PC-3 (cell line): ENCODE results near the gene PDX1. TPM values are rescaled to one million over a fixed set of nuclear protein-coding genes. Genes with fewer than 3 reads are reported as not detected.

Experiments used
- ATAC-seq: fragments of 200-7000 bp; cut with Tn5 transposase; 2 replicates; pipeline ENCODE4 v1.9.1; 2020; ENCODE audit warnings: mild to moderate bottlenecking, moderate library complexity
- BruUV-seq: library from RNA; stranded (reverse); fragments of 400-500 nt; replicated peaks from 2 replicates; lab custom pipeline; 2021; lab: Mats Ljungman, UMichigan
- CTCF ChIA-PET: fragments of 300-600 bp; sonication (Branson Sonifier 250); formaldehyde crosslinking; loops from one replicate; lab custom pipeline; 2022; ENCODE audit warnings: antibody characterized with exemption; lab: Charles Lee
- POLR2A ChIA-PET: fragments of 300-600 bp; sonication (Branson Sonifier 250); formaldehyde crosslinking; loops from one replicate; lab custom pipeline; 2022; ENCODE audit warnings: antibody characterized with exemption; ENCODE audit not compliant: unreplicated experiment; lab: Charles Lee
- DNase-seq: peaks from one replicate; pipeline ENCODE4 v3.0.0-alpha.2; 2015
- H2AFZ ChIP-seq: fragments of 300-600 bp; sonication (generic); 2 replicates; pipeline ENCODE4 v1.6.0; 2016; ENCODE audit warnings: antibody characterized with exemption, low read length
- H3F3A ChIP-seq: fragments of 300-600 bp; sonication (generic); one replicate; pipeline ENCODE4 v1.6.0; 2017; ENCODE audit warnings: antibody characterized with exemption, low read length, control low read depth, mild to moderate bottlenecking; ENCODE audit not compliant: unreplicated experiment
- H3K27ac ChIP-seq: fragments of 300-600 bp; sonication (generic); 2 replicates; pipeline ENCODE4 v1.5.1; 2016; ENCODE audit warnings: mild to moderate bottlenecking, low read length
- H3K27me3 ChIP-seq: fragments of 300-600 bp; sonication (generic); 2 replicates; pipeline ENCODE4 v1.6.1; 2016; ENCODE audit warnings: low read length, mixed read lengths
- H3K36me3 ChIP-seq: fragments of 300-600 bp; sonication (generic); 2 replicates; pipeline ENCODE4 v1.6.1; 2016; ENCODE audit warnings: low read depth, mixed run types, low read length, mixed read lengths
- H3K4me1 ChIP-seq: fragments of 300-600 bp; sonication (generic); 2 replicates; pipeline ENCODE4 v1.5.1; 2016; ENCODE audit warnings: low read length; ENCODE audit not compliant: insufficient read depth
- H3K4me2 ChIP-seq: fragments of 300-600 bp; sonication (generic); 2 replicates; pipeline ENCODE4 v1.6.0; 2016; ENCODE audit warnings: low read length
- H3K4me3 ChIP-seq: fragments of 300-600 bp; sonication (generic); 2 replicates; pipeline ENCODE4 v1.5.1; 2016; ENCODE audit warnings: mild to moderate bottlenecking, low read length, mixed read lengths
- H3K79me2 ChIP-seq: fragments of 300-600 bp; sonication (generic); 2 replicates; pipeline ENCODE4 v1.6.1; 2017; ENCODE audit warnings: low read length, mixed read lengths
- H3K9ac ChIP-seq: fragments of 300-600 bp; sonication (generic); 2 replicates; pipeline ENCODE4 v1.6.0; 2016; ENCODE audit warnings: mild to moderate bottlenecking, low read length
- H3K9me2 ChIP-seq: fragments of 300-600 bp; sonication (generic); replicated peaks from 2 replicates; pipeline ENCODE4 v1.6.1; 2016; ENCODE audit warnings: mixed run types, low read length, mixed read lengths
- H3K9me3 ChIP-seq: fragments of 300-600 bp; sonication (generic); 2 replicates; pipeline ENCODE4 v1.6.1; 2016; ENCODE audit warnings: low read length, mixed read lengths
- H4K20me1 ChIP-seq: fragments of 300-600 bp; sonication (generic); 2 replicates; pipeline ENCODE4 v1.6.1; 2016; ENCODE audit warnings: low read length, mixed read lengths
- CTCF ChIP-seq: fragments of 300-600 bp; sonication (generic); conservative IDR thresholded peaks from 2 replicates; pipeline ENCODE4 v1.5.1; 2017; ENCODE audit warnings: antibody characterized with exemption, low read depth, mild to moderate bottlenecking, low read length
- EZH2 ChIP-seq: fragments of 300-600 bp; sonication (generic); IDR thresholded peaks from one replicate; pipeline ENCODE4 v1.6.1; 2017; ENCODE audit warnings: antibody characterized with exemption, mild to moderate bottlenecking, low read length; ENCODE audit not compliant: unreplicated experiment
- EZH2phosphoT487 ChIP-seq: fragments of 300-600 bp; sonication (generic); IDR thresholded peaks from 2 replicates; pipeline ENCODE4 v1.6.1; 2018; ENCODE audit warnings: mild to moderate bottlenecking, antibody characterized with exemption, low read length, borderline replicate concordance
- intact Hi-C: fragments of 100-400 bp; cut with micrococcal nuclease; formaldehyde crosslinking; loops from 2 replicates; pipeline ENCODE4 v1.9.0; 2023
- total RNA-seq: library from RNA; depleted of rRNA; stranded (reverse); fragments of >200 nt; gene quantifications from 2 replicates; pipeline ENCODE4 v1.2.3, GENCODE V29; 2014

PDX1 gene
- total RNA-seq, 1 experiment from 2014 or later, result not detected

- no TSS peak for BruUV-seq
- no peak overlapping the region for H2AFZ ChIP-seq
- H3K9ac ChIP-seq, result no peak overlapping the region
- DNase-seq (no peak), ATAC-seq (no peak)
- H3K9me2 ChIP-seq, result no peaks in the 10 kb centered on the region
- no peaks in the 10 kb centered on the region for H3K9me3 ChIP-seq
- H3K27ac ChIP-seq, result no peak overlapping the region
- no peak overlapping the region for H3K4me3 ChIP-seq
- peaks cover 9% of the 10 kb centered on the region; the same call in 1 of the 2 replicates for H3K4me1 ChIP-seq
- TF ChIP-seq CTCF, result no peak
- TF ChIP-seq EZH2phosphoT487, result no peak
- TF ChIP-seq EZH2, result no peak
- peaks cover 62% of the 10 kb centered on the region for H3K27me3 ChIP-seq
- intact Hi-C loops, result no loop called here
- CTCF ChIA-PET, result no interaction called here
- POLR2A ChIA-PET, result no interaction called here
- no peaks in the 10 kb centered on the region for H4K20me1 ChIP-seq
- no peaks in the 10 kb centered on the region for H3K79me2 ChIP-seq
- H3F3A ChIP-seq, result no peaks in the 10 kb centered on the region
- H3K4me2 ChIP-seq, result no peak overlapping the region
- no peaks in the 10 kb centered on the region for H3K36me3 ChIP-seq
Observed at GRCh38 chr13:27965343-27965739, 45.5 kb downstream of the PDX1 start.

- Histone ChIP-seq H3K4me3 (no peak overlapping the region), H3K4me2 (no peak overlapping the region), H3K27ac (no peak overlapping the region), H3K9ac (no peak overlapping the region), H2AFZ (no peak overlapping the region), H3K9me2 (no peaks in the 10 kb centered on the region), H3K27me3 (peaks cover 59% of the 10 kb centered on the region), H3K36me3 (no peaks in the 10 kb centered on the region), H3F3A (no peaks in the 10 kb centered on the region), H4K20me1 (no peaks in the 10 kb centered on the region), H3K79me2 (no peaks in the 10 kb centered on the region), H3K4me1 (peaks cover 6% of the 10 kb centered on the region; the same call in 1 of the 2 replicates), H3K9me3 (no peaks in the 10 kb centered on the region)
- CTCF ChIA-PET, result no interaction called here
- TF ChIP-seq EZH2phosphoT487, result no peak
- TF ChIP-seq CTCF, result no peak
- no peak for TF ChIP-seq EZH2
- DNase-seq (no peak), ATAC-seq (no peak)
- POLR2A ChIA-PET, result no interaction called here
- intact Hi-C loops, result no loop called here
- no TSS peak for BruUV-seq
Observed at GRCh38 chr13:27965740-27966640, 46.2 kb downstream of the PDX1 start.

GRCh38 chr13:27966641-27967202 lies 46.9 kb downstream of the PDX1 start:
- BruUV-seq, result no TSS peak
- intact Hi-C loops, result no loop called here
- Histone ChIP-seq H3K36me3 (no peaks in the 10 kb centered on the region), H3K79me2 (no peaks in the 10 kb centered on the region), H3F3A (no peaks in the 10 kb centered on the region), H3K4me2 (no peak overlapping the region), H3K4me1 (no peaks in the 10 kb centered on the region), H3K9me3 (no peaks in the 10 kb centered on the region), H3K27me3 (peaks cover 51% of the 10 kb centered on the region), H2AFZ (no peak overlapping the region), H3K27ac (no peak overlapping the region), H3K9me2 (no peaks in the 10 kb centered on the region), H3K4me3 (no peak overlapping the region), H4K20me1 (no peaks in the 10 kb centered on the region), H3K9ac (no peak overlapping the region)
- ChIA-PET CTCF (no interaction called here), POLR2A (no interaction called here)
- ATAC-seq, result no peak
- TF ChIP-seq EZH2, result no peak
- TF ChIP-seq EZH2phosphoT487, result no peak
- no peak for TF ChIP-seq CTCF
- no peak for DNase-seq
